GM12878 (cell line): ENCODE results near the gene TMEM126A. TPM values are rescaled to one million over a fixed set of nuclear protein-coding genes. Genes with fewer than 3 reads are reported as not detected.

Source experiments
- CREM ChIP-seq: IDR thresholded peaks from 2 replicates; pipeline ENCODE4 v1.6.1; 2014; ENCODE audit warnings: antibody characterized with exemption, low read depth
- FOS ChIP-seq: IDR thresholded peaks from 3 replicates; pipeline ENCODE4 v1.6.1; 2011; ENCODE audit warnings: borderline replicate concordance; ENCODE audit not compliant: insufficient read length; ENCODE audit errors: extremely low read depth
- FOXK2 ChIP-seq: fragments of 450-650 bp; IDR thresholded peaks from 2 replicates; pipeline ENCODE4 v1.6.1; 2017; ENCODE audit warnings: mild to moderate bottlenecking, moderate library complexity
- GABPA ChIP-seq: IDR thresholded peaks from 2 replicates; pipeline ENCODE4 v1.6.1; 2014; ENCODE audit warnings: antibody characterized with exemption, low read depth, mild to moderate bottlenecking, inconsistent platforms
- HCFC1 ChIP-seq: fragments of 150-350 bp; IDR thresholded peaks from 2 replicates; pipeline ENCODE4 v1.6.1; 2014; ENCODE audit warnings: low read length
- HDAC6 ChIP-seq: fragments of 200-600 bp; sonication (generic); IDR thresholded peaks from one replicate; pipeline ENCODE4 v1.8.0; 2017; ENCODE audit warnings: antibody characterized with exemption; ENCODE audit not compliant: unreplicated experiment
- JUNB ChIP-seq: IDR thresholded peaks from 2 replicates; pipeline ENCODE4 v1.6.1; 2016; ENCODE audit warnings: antibody characterized with exemption, mild to moderate bottlenecking
- JUND ChIP-seq: IDR thresholded peaks from 2 replicates; pipeline ENCODE4 v1.6.1; 2012; ENCODE audit warnings: low read depth, mild to moderate bottlenecking, low read length, improper control_type of control experiment, moderate library complexity
- MTA2 ChIP-seq: fragments of 450-650 bp; IDR thresholded peaks from 2 replicates; pipeline ENCODE4 v1.6.1; 2016; ENCODE audit warnings: low read depth, mild to moderate bottlenecking, moderate library complexity
- NR2F1 ChIP-seq: fragments of 450-650 bp; conservative IDR thresholded peaks from 2 replicates; pipeline ENCODE4 v1.6.1; 2017; ENCODE audit warnings: mild to moderate bottlenecking
- NRF1 ChIP-seq: conservative IDR thresholded peaks from 2 replicates; pipeline ENCODE4 v1.6.1; 2011; ENCODE audit warnings: mild to moderate bottlenecking, low read depth, low read length, improper control_type of control experiment
- PAX5 ChIP-seq: IDR thresholded peaks from 2 replicates; pipeline ENCODE4 v1.6.1; 2011; ENCODE audit warnings: low read depth, low read length, borderline replicate concordance
- PML ChIP-seq: IDR thresholded peaks from 2 replicates; pipeline ENCODE4 v1.6.1; 2012; ENCODE audit warnings: low read length, inconsistent platforms
- POLR2AphosphoS2 ChIP-seq: IDR thresholded peaks from 2 replicates; pipeline ENCODE4 v1.6.1; 2011; ENCODE audit warnings: low read depth, mild to moderate bottlenecking, low read length, improper control_type of control experiment, moderate library complexity
- RFX5 ChIP-seq: IDR thresholded peaks from 2 replicates; pipeline ENCODE4 v1.6.1; 2011; ENCODE audit warnings: low read depth, low read length, improper control_type of control experiment
- SMAD1 ChIP-seq: fragments of 450-650 bp; IDR thresholded peaks from 2 replicates; pipeline ENCODE4 v1.6.1; 2018; ENCODE audit warnings: mild to moderate bottlenecking, low read depth; ENCODE audit not compliant: partially characterized antibody
- SMARCA5 ChIP-seq: fragments of 450-650 bp; IDR thresholded peaks from 2 replicates; pipeline ENCODE4 v1.6.1; 2017; ENCODE audit warnings: mild to moderate bottlenecking
- SPI1 ChIP-seq: IDR thresholded peaks from 2 replicates; pipeline ENCODE4 v1.6.1; 2011; ENCODE audit warnings: low read depth, mild to moderate bottlenecking, low read length, moderate library complexity, borderline replicate concordance; ENCODE audit not compliant: insufficient read depth
- TARDBP ChIP-seq: IDR thresholded peaks from 2 replicates; pipeline ENCODE4 v1.6.1; 2016; ENCODE audit warnings: borderline replicate concordance
- TCF3 ChIP-seq: IDR thresholded peaks from 2 replicates; pipeline ENCODE4 v1.6.1; 2012; ENCODE audit warnings: low read depth, mild to moderate bottlenecking, low read length, borderline replicate concordance; ENCODE audit not compliant: insufficient read depth
- ZSCAN29 ChIP-seq: fragments of 450-650 bp; IDR thresholded peaks from 2 replicates; pipeline ENCODE4 v1.6.1; 2017; ENCODE audit warnings: mild to moderate bottlenecking, moderate library complexity
- polyA plus RNA-seq, 11 experiments: library from polyadenylated mRNA; depleted of rRNA in 4 of 11; unstranded in 6 of 11; stranded (reverse) in 5 of 11; fragments of >200 nt; fragmentation: Nextera tagmentation in 4 of 11; fragmentation: Illumina TruSeq in 1 of 11; extraction: Ambion mirVana in 4 of 11; extraction: Trizol in 1 of 11; gene quantifications; 1 replicate in 1 of 11; 2 replicates in 10 of 11; pipeline versions ENCODE4 v1.2.1 to v1.2.3, GENCODE V29; 2011 to 2016; ENCODE audit warnings: inconsistent platforms in 2 of 11, missing spikeins in 2 of 11, low read depth in 1 of 11
- total RNA-seq, 4 experiments: library from RNA; depleted of rRNA in 3 of 4; stranded (reverse); fragments of >200 nt in 3 of 4; fragmentation: Illumina TruSeq in 1 of 4; extraction: Trizol in 1 of 4; gene quantifications; 2 replicates each; pipeline versions ENCODE4 v1.2.1 to v1.2.3, GENCODE V29; 2013 to 2021
- TF ChIP-seq, protein P1 (sequence below): fragments of 450-650 bp; IDR thresholded peaks from 2 replicates; pipeline ENCODE4 v1.6.1; 2018; ENCODE audit warnings: mild to moderate bottlenecking, low read depth, moderate library complexity; ENCODE audit not compliant: partially characterized antibody
- TF ChIP-seq, protein P2 (sequence below): IDR thresholded peaks from 2 replicates; pipeline ENCODE4 v1.6.1; 2011; ENCODE audit warnings: low read depth, low read length, improper control_type of control experiment, borderline replicate concordance
- TF ChIP-seq, protein P3 (sequence below): IDR thresholded peaks from 2 replicates; pipeline ENCODE4 v1.6.1; 2012; ENCODE audit warnings: mild to moderate bottlenecking, low read depth, low read length

The TMEM126A gene
- total and polyA plus RNA-seq, 10 of the 15 experiments (the other 5 are each of a cell fraction or from before 2014, with no cell fraction given), result 38.6 to 208 (median 71.7) TPM

DNA sequence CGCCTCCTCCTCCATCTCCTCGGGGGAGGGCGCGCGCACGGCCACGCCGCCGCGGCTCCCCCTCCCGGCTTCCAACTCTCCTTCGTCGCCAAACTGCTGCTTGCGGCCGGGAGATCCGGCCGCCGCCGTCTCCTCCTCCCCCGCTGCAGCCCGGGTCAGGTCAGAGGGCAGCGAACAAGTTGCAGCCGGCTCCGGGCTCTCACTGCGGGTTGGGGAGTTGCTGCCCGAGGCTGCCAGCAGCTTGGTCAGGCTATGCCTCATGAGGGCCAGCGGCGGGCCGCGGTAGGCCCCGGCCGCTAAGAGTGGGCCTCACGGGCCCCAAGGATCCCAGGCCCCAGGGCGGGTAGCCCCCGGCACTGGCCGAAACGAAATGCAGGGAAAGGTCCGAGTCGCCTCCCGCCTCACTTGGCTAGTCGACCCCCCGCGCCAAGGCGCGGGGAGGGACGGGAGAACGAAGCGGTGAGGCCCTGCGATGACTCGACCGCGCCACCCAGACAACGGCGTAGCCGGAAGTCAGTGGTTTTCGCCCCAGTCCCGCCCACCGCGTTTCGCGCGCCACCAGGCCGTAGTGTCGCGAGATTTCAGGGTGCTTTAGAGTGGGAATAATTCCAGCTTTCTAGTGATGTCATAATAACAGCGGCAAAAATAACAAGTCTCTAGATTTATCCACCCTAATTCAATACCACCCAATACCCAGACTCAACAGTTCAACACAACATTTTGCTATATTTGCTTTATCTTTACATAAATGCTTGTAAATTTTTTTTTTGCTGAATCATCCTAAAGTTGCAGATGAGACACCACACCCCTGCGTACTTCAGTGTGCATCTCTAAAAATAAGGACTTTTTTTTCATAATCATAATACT, 17.1 kb downstream of the TMEM126A start, which contains the start of gene CREBZF (continued):
- no peak for TF ChIP-seq SPI1
- no peak for TF ChIP-seq JUNB
- peak; percentile 55 for TF ChIP-seq SMAD1
- TF ChIP-seq, protein P1, sequence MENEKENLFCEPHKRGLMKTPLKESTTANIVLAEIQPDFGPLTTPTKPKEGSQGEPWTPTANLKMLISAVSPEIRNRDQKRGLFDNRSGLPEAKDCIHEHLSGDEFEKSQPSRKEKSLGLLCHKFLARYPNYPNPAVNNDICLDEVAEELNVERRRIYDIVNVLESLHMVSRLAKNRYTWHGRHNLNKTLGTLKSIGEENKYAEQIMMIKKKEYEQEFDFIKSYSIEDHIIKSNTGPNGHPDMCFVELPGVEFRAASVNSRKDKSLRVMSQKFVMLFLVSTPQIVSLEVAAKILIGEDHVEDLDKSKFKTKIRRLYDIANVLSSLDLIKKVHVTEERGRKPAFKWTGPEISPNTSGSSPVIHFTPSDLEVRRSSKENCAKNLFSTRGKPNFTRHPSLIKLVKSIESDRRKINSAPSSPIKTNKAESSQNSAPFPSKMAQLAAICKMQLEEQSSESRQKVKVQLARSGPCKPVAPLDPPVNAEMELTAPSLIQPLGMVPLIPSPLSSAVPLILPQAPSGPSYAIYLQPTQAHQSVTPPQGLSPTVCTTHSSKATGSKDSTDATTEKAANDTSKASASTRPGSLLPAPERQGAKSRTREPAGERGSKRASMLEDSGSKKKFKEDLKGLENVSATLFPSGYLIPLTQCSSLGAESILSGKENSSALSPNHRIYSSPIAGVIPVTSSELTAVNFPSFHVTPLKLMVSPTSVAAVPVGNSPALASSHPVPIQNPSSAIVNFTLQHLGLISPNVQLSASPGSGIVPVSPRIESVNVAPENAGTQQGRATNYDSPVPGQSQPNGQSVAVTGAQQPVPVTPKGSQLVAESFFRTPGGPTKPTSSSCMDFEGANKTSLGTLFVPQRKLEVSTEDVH, result peak; percentile 72
- TF ChIP-seq HDAC6, result no peak
- no peak for TF ChIP-seq NRF1
- no peak for TF ChIP-seq ZSCAN29
- peak; percentile 82; the same call in 1 of the 2 replicates for TF ChIP-seq PML
- TF ChIP-seq JUND, result no peak
- TF ChIP-seq PAX5, result no peak
- TF ChIP-seq, protein P2, sequence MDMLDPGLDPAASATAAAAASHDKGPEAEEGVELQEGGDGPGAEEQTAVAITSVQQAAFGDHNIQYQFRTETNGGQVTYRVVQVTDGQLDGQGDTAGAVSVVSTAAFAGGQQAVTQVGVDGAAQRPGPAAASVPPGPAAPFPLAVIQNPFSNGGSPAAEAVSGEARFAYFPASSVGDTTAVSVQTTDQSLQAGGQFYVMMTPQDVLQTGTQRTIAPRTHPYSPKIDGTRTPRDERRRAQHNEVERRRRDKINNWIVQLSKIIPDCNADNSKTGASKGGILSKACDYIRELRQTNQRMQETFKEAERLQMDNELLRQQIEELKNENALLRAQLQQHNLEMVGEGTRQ, result no peak
- peak; percentile 90 for TF ChIP-seq NR2F1
- peak; percentile 29; the same call in 1 of the 2 replicates for TF ChIP-seq TCF3
- peak; percentile 72 for TF ChIP-seq CREM
- no peak for TF ChIP-seq FOXK2
- no peak for TF ChIP-seq MTA2
- TF ChIP-seq POLR2AphosphoS2, result peak; percentile 85; the same call in 1 of the 2 replicates
- TF ChIP-seq, protein P3, sequence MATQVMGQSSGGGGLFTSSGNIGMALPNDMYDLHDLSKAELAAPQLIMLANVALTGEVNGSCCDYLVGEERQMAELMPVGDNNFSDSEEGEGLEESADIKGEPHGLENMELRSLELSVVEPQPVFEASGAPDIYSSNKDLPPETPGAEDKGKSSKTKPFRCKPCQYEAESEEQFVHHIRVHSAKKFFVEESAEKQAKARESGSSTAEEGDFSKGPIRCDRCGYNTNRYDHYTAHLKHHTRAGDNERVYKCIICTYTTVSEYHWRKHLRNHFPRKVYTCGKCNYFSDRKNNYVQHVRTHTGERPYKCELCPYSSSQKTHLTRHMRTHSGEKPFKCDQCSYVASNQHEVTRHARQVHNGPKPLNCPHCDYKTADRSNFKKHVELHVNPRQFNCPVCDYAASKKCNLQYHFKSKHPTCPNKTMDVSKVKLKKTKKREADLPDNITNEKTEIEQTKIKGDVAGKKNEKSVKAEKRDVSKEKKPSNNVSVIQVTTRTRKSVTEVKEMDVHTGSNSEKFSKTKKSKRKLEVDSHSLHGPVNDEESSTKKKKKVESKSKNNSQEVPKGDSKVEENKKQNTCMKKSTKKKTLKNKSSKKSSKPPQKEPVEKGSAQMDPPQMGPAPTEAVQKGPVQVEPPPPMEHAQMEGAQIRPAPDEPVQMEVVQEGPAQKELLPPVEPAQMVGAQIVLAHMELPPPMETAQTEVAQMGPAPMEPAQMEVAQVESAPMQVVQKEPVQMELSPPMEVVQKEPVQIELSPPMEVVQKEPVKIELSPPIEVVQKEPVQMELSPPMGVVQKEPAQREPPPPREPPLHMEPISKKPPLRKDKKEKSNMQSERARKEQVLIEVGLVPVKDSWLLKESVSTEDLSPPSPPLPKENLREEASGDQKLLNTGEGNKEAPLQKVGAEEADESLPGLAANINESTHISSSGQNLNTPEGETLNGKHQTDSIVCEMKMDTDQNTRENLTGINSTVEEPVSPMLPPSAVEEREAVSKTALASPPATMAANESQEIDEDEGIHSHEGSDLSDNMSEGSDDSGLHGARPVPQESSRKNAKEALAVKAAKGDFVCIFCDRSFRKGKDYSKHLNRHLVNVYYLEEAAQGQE, result no peak
- no peak for TF ChIP-seq RFX5
- TF ChIP-seq SMARCA5, result no peak
- no peak for TF ChIP-seq FOS
- TF ChIP-seq TARDBP, result 0 out of 2 replicates have a peak, but pooled peaks have one; percentile 16
- TF ChIP-seq GABPA, result peak; percentile 66
- peak; percentile 33; the same call in 1 of the 2 replicates for TF ChIP-seq HCFC1
